ENCODE measurements around the gene COX7A1. TPM values are rescaled to one million over a fixed set of nuclear protein-coding genes. Genes with fewer than 3 reads are reported as not detected.

Gene COX7A1
- total and polyA plus RNA-seq, 7 donors: 571 to 1,741 (median 1,453) TPM

DNA sequence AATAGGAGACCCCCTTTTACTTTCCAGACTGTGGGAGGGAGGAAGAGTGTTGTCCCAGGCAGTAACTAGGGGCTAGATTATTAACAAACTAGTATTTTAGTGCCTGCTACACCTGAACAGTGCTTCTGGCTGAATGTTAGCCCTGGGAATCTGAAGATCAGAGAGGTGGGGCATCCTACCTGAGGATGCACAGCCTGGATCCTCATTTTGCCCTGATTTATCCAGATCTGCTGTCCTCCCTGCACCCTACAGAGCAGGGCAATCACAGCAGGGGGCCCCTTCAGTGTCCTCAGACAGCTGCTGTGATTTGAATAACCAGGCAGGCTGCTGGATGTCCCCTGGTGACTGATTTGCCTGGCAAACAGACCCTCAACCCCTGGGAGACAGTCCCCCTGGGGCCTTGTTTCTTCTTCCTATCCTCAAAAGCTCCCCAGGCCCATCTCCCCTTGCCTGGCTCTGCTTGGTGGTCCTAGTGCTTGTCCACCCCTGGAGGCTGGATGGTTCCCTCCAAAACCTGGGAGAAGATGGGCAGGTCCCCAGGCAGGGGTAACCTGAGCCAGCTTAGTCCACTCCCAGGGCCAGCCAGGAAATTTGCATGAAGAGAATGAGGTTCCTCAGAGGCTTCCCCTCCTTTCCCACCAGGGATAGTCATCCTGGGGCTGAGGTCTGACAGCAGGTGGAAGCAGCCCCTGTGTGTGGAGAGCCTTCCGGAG lies 41.6 kb downstream of the COX7A1 start, which contains the start of gene OVOL3:
TSS of gene OVOL3 (plus strand) at position 657 of the 713 bp plus-strand sequence. CDS start 60 bp downstream, outside the sequence.
- ATAC-seq: no peak
- Histone ChIP-seq H3K9me3 (no peaks in the 10 kb centered on the region), H3K27ac (no peak within 1 kb of the TSS), H3K27me3 (ENCODE audit: insufficient read depth in 3 of 3, low read length in 2 of 3) (no peaks in the 10 kb centered on the region), H3K36me3 (ENCODE audit: insufficient read depth in 1 of 2, low read depth in 1 of 2) (peaks cover 0 to 39% of the 10 kb centered on the region in 2 donors), H3K4me3 (no peak within 1 kb of the TSS), H3K4me1 (peaks cover 8% of the 10 kb centered on the region)
- TF ChIP-seq, protein P1, sequence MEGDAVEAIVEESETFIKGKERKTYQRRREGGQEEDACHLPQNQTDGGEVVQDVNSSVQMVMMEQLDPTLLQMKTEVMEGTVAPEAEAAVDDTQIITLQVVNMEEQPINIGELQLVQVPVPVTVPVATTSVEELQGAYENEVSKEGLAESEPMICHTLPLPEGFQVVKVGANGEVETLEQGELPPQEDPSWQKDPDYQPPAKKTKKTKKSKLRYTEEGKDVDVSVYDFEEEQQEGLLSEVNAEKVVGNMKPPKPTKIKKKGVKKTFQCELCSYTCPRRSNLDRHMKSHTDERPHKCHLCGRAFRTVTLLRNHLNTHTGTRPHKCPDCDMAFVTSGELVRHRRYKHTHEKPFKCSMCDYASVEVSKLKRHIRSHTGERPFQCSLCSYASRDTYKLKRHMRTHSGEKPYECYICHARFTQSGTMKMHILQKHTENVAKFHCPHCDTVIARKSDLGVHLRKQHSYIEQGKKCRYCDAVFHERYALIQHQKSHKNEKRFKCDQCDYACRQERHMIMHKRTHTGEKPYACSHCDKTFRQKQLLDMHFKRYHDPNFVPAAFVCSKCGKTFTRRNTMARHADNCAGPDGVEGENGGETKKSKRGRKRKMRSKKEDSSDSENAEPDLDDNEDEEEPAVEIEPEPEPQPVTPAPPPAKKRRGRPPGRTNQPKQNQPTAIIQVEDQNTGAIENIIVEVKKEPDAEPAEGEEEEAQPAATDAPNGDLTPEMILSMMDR (IDR thresholded peaks at IDR 0.05): no peak
- 43 to 88% (median 86%) methylated on average over 1 of the region's 1 CpG for WGBS, 3 donors
- intact Hi-C loops (cut with DNase I): loop anchor here (5.0 to 10.0 kb wide), 2 partner anchors 53 to 116 kb away; partner anchors contain the start of gene SDHAF1 (in 1 of the 2)
- no peak for DNase-seq

DNA sequence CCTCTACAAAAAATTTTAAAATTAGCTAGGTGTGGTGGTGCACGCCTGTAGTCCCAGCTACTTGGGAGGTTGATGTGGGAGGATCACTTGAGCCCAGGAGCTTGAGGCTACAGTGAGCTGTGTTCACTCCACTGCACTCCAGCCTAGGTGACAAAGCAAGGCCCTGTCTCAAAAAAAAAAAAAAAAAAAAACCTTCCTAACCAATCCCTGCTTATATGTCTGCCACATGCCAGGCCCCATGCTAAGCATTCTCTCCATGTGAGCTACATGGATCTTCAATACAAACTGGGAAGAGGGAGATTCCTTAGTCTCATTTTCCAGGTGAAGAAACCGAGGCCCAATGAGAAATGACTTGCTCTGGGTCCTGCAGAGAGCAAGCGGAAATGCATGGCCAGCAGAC lies 43.6 kb downstream of the COX7A1 start:
- WGBS, 3 donors: 94 to 97% (median 95%) methylated on average over 3 of the region's 3 CpGs
- intact Hi-C loops (cut with DNase I): no loop called here
- Histone ChIP-seq H3K9me3 (no peaks in the 10 kb centered on the region), H3K27ac (no peak overlapping the region), H3K4me1 (peaks cover 3% of the 10 kb centered on the region), H3K27me3 (ENCODE audit: insufficient read depth in 3 of 3, low read length in 2 of 3) (no peaks in the 10 kb centered on the region), H3K36me3 (ENCODE audit: insufficient read depth in 1 of 2, low read depth in 1 of 2) (peaks cover 0 to 43% of the 10 kb centered on the region in 2 donors), H3K4me3 (no peak overlapping the region)
- no peak for DNase-seq
- TF ChIP-seq, protein P1 (IDR thresholded peaks at IDR 0.05): no peak
- no peak for ATAC-seq

DNA sequence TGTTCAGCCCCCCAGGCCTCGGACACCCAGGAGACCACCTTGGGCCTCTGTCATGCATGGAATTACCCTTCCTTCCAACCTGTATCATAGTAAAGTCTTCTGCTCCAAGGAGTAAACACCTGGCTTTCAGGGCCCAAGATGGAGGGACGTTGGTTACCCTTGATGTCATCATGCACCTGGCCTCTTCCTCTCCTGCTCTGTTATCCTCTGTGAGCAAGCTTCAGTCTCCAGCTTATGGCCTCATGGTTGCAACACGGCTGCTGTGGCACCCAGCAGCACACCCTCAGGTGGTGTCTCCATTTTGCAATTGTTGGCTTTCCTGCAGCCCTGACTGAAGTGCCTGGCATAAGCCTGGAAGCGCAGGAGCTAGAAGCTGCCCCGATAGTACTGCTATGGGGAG lies 45.3 kb downstream of the COX7A1 start:
- DNase-seq: no peak
- no peak overlapping the region for H3K4me3 ChIP-seq
- intact Hi-C loops (cut with DNase I): no loop called here
- H3K9me3 ChIP-seq: no peaks in the 10 kb centered on the region
- WGBS, 3 donors: 92 to 96% (median 94%) methylated on average over 5 of the region's 5 CpGs
- ATAC-seq: no peak
- TF ChIP-seq, protein P1 (IDR thresholded peaks at IDR 0.05): no peak
- H3K4me1 ChIP-seq: no peaks in the 10 kb centered on the region
- H3K36me3 ChIP-seq (ENCODE audit: insufficient read depth in 1 of 2, low read depth in 1 of 2): peaks cover 0 to 27% of the 10 kb centered on the region in 2 donors
- H3K27ac ChIP-seq: no peak overlapping the region
- H3K27me3 ChIP-seq (ENCODE audit: insufficient read depth in 3 of 3, low read length in 2 of 3): no peaks in the 10 kb centered on the region

DNA sequence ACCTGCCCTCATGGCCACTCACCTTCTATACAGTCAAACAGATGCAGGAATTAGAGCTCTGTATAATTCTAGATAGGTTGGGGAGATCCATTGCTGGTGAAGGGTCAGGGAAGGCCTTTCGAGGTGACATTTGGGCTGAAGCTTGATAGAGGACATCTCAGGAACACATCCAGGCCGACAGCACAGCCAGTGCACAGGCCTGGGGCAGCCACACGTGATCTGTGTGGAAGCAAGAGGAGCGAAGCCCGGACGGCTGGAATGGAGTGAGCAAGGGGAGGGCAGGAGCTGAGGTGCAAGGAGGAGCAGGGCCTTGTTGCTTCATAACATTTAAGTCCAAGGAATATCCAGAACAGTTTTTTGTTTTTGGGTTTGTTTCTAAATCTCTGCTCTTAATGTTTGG lies 45.8 kb downstream of the COX7A1 start:
- DNase-seq (no peak), ATAC-seq (no peak)
- 46 to 89% (median 48%) methylated on average over 6 of the region's 6 CpGs for WGBS, 3 donors
- Histone ChIP-seq H3K27me3 (ENCODE audit: insufficient read depth in 3 of 3, low read length in 2 of 3) (no peaks in the 10 kb centered on the region), H3K4me1 (peaks cover 2% of the 10 kb centered on the region), H3K9me3 (no peaks in the 10 kb centered on the region), H3K4me3 (no peak overlapping the region), H3K36me3 (ENCODE audit: insufficient read depth in 1 of 2, low read depth in 1 of 2) (peaks cover 0 to 21% of the 10 kb centered on the region in 2 donors), H3K27ac (no peak overlapping the region)
- intact Hi-C loops (cut with DNase I): no loop called here
- TF ChIP-seq, protein P1 (IDR thresholded peaks at IDR 0.05): no peak
